GM18498 (cell line): ENCODE data around the gene PCDHA9.
"Not testable (repeated sequence)": the region's sequence is repeated elsewhere in the genome, so short reads cannot be mapped to it uniquely, and the experiment has no call there.

Experiments
- ATAC-seq: cut with Tn5 transposase; IDR thresholded peaks from one replicate; pipeline ENCODE4 v1.9.1; 2021; ENCODE audit warnings: mild to moderate bottlenecking, moderate library complexity; ENCODE audit not compliant: unreplicated experiment

The PCDHA9 gene

GRCh38 chr5:140875085-140876065 lies 27.2 kb downstream of the PCDHA9 start, which contains the start of gene PCDHA12:
Gene PCDHA12, plus strand, starts transcription at chr5:140875308. Its CDS starts 165 bp downstream, at chr5:140875473.
- no peak for ATAC-seq

- ATAC-seq, result not testable (repeated sequence)
Measured at GRCh38 chr5:140876541-140877261, 28.5 kb downstream of the PCDHA9 start.

DNA sequence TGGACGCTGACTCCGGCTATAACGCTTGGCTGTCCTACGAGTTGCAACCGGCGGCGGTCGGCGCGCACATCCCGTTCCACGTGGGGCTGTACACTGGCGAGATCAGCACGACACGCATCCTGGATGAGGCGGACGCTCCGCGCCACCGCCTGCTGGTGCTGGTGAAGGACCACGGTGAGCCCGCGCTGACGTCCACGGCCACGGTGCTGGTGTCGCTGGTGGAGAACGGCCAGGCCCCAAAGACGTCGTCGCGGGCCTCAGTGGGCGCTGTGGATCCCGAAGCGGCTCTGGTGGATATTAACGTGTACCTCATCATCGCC lies 29.0 kb downstream of the PCDHA9 start:
- ATAC-seq, result no peak

- no peak for ATAC-seq
Measured at GRCh38 chr5:140881889-140882590, 33.9 kb downstream of the PCDHA9 start, which contains the start of gene PCDHA13. Gene PCDHA13, plus strand, starts transcription at chr5:140882124. Its CDS starts 145 bp downstream, at chr5:140882269.

DNA sequence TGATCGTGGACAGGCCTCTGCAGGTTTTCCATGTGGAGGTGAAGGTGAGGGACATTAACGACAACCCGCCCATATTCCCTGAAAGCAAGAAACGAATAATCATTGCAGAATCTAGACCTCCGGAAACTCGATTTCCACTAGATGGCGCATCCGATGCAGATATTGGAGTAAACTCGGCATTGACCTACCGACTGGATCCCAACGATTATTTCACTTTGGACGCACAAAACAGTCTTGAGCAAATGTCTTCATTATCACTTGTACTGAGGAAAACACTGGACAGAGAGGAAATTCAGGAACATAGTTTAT lies 34.4 kb downstream of the PCDHA9 start:
- ATAC-seq, result no peak

DNA sequence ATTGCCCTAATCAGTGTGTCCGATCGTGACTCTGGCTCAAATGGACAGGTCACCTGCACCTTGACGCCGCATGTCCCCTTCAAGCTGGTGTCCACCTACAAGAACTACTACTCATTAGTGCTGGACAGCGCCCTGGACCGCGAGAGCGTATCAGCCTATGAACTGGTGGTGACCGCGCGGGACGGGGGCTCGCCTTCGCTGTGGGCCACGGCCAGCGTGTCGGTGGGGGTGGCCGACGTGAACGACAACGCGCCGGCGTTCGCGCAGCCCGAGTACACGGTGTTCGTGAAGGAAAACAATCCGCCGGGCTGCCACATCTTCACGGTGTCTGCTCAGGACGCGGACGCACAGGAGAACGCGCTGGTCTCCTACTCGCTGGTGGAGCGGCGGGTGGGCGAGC lies 35.2 kb downstream of the PCDHA9 start:
- ATAC-seq, result no peak

DNA sequence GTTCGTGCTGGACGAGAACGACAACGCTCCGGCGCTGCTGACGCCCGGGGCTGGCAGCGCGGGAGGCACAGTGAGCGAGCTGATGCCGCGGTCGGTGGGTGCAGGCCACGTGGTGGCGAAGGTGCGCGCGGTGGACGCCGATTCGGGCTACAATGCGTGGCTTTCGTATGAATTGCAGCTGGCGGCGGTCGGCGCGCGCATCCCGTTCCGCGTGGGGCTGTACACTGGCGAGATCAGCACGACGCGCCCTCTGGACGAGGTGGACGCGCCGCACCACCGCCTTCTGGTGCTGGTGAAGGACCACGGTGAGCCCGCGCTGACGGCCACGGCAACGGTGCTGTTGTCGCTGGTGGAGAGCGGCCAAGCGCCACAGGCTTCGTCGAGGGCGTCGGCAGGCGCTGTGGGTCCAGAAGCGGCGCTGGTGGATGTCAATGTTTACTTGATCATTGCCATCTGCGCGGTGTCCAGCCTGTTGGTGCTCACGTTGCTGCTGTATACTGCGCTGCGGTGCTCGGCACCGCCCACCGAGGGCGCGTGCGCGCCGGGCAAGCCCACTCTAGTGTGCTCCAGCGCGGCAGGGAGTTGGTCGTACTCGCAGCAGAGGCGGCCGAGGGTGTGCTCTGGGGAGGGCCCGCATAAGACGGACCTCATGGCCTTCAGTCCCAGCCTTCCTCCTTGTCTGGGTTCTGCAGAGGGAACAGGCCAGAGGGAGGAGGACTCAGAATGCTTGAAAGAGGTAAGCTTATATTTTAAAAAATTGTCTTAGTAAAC lies 35.9 kb downstream of the PCDHA9 start:
- no peak for ATAC-seq
